Testis (tissue), 5 donors: ENCODE results near the gene TMEM132A. TPM values are rescaled to one million over a fixed set of nuclear protein-coding genes. Genes with fewer than 3 reads are reported as not detected.
A peak's percentile ranks its signal among the peaks of the same experiment; 100 is the strongest.

Experiments
- DNase-seq: peaks from one replicate; pipeline ENCODE4 v3.0.0-alpha.2; 2019
- H3K27ac ChIP-seq, 2 donors: fragments of 200-600 bp; sonication (generic); one replicate each; pipeline ENCODE4 v1.5.1; 2019
- H3K27me3 ChIP-seq: fragments of 200-600 bp; sonication (generic); one replicate; pipeline ENCODE4 v1.5.1; 2019
- H3K36me3 ChIP-seq: fragments of 200-600 bp; sonication (generic); one replicate; pipeline ENCODE4 v1.5.1; 2017; ENCODE audit warnings: low read depth; ENCODE audit errors: missing control alignments
- H3K4me1 ChIP-seq: fragments of 200-600 bp; sonication (generic); one replicate; pipeline ENCODE4 v1.5.1; 2019
- H3K4me3 ChIP-seq, 2 donors: fragments of 200-600 bp; sonication (generic); one replicate each; pipeline ENCODE4 v1.5.1; 2017 to 2019
- H3K9me3 ChIP-seq: fragments of 200-600 bp; sonication (generic); one replicate; pipeline ENCODE4 v1.5.1; 2017
- POLR2A ChIP-seq: fragments of 450-650 bp; IDR thresholded peaks from one replicate; pipeline ENCODE4 v1.6.1; 2017; ENCODE audit warnings: antibody characterized with exemption, mild to moderate bottlenecking, moderate library complexity
- WGBS, 2 donors: methylation state at CpG; one replicate each; pipeline ENCODE4 v1.1.5; 2018; 5-methylcytosine and 5-hydroxymethylcytosine counted together
- intact Hi-C: fragments of 100-400 bp; cut with DNase I; formaldehyde crosslinking; loops from one replicate; pipeline ENCODE4 v1.15.1; 2023; ENCODE audit warnings: low total_unique reads
- long read RNA-seq, 2 donors: transcript quantifications; one replicate each; lab custom pipeline, GENCODE V29; 2026
- polyA plus RNA-seq: library from polyadenylated mRNA; stranded (reverse); fragments of 350-450 nt; fragmentation: Illumina TruSeq; extraction: RNeasy Lipid Tissue Mini Kit (QIAGEN cat#74804); gene quantifications from one replicate; pipeline ENCODE4 v1.2.3, GENCODE V29; 2014; ENCODE audit warnings: low read depth, low replicate concordance; ENCODE audit not compliant: insufficient read depth
- total RNA-seq, 2 donors: library from RNA; depleted of rRNA; stranded (reverse); fragments of >200 nt; gene quantifications; one replicate each; pipeline ENCODE4 v1.2.3, GENCODE V29; 2016
- TF ChIP-seq, protein P1 (sequence below), 3 experiments: fragments of 450-650 bp in 2 of 3; fragments of 200-600 bp in 1 of 3; sonication (generic) in 1 of 3; IDR thresholded peaks; one replicate each; pipeline ENCODE4 v1.5.1; 2016 to 2019; ENCODE audit warnings: antibody characterized with exemption in 3 of 3, mild to moderate bottlenecking in 2 of 3, moderate library complexity in 1 of 3

TMEM132A gene
- total RNA-seq (10 to 100 TPM; 21.7 to 39.0 TPM), polyA plus RNA-seq (17.8 TPM)
- long read RNA-seq, donor 1, partial matches to known transcripts = 49 of 55 reads
- long read RNA-seq, donor 1, other reads (novel, unspliced or antisense) = 0 of 55 reads
- long read RNA-seq, donor 2, transcript TMEM132A-202 (11 exons, 3,346 nt) = major isoform, 6 of 9 reads
- long read RNA-seq, donor 2, partial matches to known transcripts = 0 of 9 reads
- long read RNA-seq, donor 2, other reads (novel, unspliced or antisense) = 0 of 9 reads

DNA sequence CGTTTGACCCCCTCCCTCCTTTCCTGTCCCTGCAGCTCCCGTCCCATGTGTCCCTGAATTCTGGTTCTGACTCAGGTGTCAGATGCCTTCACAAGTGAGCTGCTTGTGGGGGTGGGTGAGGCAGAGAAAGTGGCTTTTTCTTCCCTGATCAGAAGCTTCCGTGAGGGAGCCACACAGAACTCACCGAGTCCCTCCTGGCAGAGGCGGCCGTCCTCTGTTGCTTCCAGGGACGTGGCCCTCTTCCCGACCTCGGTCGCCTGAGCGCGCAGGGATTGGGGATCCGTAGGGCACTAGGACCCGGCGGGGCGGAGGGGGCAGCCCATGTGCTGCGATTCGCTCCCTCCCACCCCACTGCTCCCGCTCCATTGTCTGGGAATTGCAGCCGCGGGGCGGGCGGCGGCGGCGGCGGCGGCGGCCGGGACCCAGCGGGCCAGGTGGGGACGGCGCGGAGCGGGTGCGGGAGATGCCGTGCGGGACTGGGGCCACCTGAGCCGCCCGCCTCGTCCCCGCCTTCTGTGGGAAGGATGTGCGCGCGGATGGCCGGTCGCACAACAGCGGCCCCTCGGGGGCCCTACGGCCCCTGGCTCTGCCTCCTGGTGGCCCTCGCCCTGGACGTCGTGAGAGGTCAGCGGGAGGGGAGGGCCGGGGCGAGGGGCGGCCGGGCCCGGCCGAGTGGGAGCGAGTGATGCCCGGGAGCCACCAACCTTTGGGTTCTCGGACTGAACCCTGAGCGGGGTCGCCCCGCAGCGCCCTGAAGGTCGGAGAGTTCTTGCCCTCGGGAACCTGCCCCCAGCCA lies at the start of gene TMEM132A:
TMEM132A (plus strand) TSS at position 351 of the 796 bp plus-strand sequence; CDS start at position 525, 174 bp downstream.
- intact Hi-C loops = no loop called here
- peaks cover 15% of the 10 kb centered on the region for H3K4me1 ChIP-seq
- no peaks in the 10 kb centered on the region for H3K27me3 ChIP-seq
- H3K27ac ChIP-seq = no peak within 1 kb of the TSS
- peak within 1 kb of the TSS; percentile 58 to 65 for H3K4me3 ChIP-seq
- DNase-seq = peak; percentile 91
- WGBS, 2 donors = 0 to 1% methylated on average over 9 to 54 of the region's 69 CpGs
- H3K36me3 ChIP-seq = no peaks in the 10 kb centered on the region
- no peaks in the 10 kb centered on the region for H3K9me3 ChIP-seq
- TF ChIP-seq, protein P1, sequence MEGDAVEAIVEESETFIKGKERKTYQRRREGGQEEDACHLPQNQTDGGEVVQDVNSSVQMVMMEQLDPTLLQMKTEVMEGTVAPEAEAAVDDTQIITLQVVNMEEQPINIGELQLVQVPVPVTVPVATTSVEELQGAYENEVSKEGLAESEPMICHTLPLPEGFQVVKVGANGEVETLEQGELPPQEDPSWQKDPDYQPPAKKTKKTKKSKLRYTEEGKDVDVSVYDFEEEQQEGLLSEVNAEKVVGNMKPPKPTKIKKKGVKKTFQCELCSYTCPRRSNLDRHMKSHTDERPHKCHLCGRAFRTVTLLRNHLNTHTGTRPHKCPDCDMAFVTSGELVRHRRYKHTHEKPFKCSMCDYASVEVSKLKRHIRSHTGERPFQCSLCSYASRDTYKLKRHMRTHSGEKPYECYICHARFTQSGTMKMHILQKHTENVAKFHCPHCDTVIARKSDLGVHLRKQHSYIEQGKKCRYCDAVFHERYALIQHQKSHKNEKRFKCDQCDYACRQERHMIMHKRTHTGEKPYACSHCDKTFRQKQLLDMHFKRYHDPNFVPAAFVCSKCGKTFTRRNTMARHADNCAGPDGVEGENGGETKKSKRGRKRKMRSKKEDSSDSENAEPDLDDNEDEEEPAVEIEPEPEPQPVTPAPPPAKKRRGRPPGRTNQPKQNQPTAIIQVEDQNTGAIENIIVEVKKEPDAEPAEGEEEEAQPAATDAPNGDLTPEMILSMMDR (IDR thresholded peaks at IDR 0.05) = no peak

GRCh38 chr11:60875366-60876167 lies 48.7 kb upstream of the TMEM132A start:
- Histone ChIP-seq H3K27me3 (no peaks in the 10 kb centered on the region), H3K4me3 (no peak overlapping the region), H3K27ac (peak overlapping the region in 1 of 2 donors; percentile 88), H3K36me3 (no peaks in the 10 kb centered on the region), H3K4me1 (peaks cover 32% of the 10 kb centered on the region), H3K9me3 (no peaks in the 10 kb centered on the region)
- no peak for DNase-seq
- 90 to 93% methylated on average over 7 of the region's 7 CpGs for WGBS, 2 donors
- intact Hi-C loops = no loop called here
- TF ChIP-seq POLR2A = no peak
- TF ChIP-seq, protein P1 (IDR thresholded peaks at IDR 0.05) = no peak

GRCh38 chr11:60876168-60876485 lies 48.1 kb upstream of the TMEM132A start:
- TF ChIP-seq POLR2A = no peak
- TF ChIP-seq, protein P1 (IDR thresholded peaks at IDR 0.05) = no peak
- intact Hi-C loops = no loop called here
- no peaks in the 10 kb centered on the region for H3K36me3 ChIP-seq
- no peak overlapping the region for H3K4me3 ChIP-seq
- H3K27ac ChIP-seq = peak overlapping the region in 1 of 2 donors; percentile 88
- H3K4me1 ChIP-seq = peaks cover 28% of the 10 kb centered on the region
- WGBS, 2 donors = 100% methylated on average over 2 of the region's 2 CpGs
- no peak for DNase-seq
- no peaks in the 10 kb centered on the region for H3K27me3 ChIP-seq
- H3K9me3 ChIP-seq = no peaks in the 10 kb centered on the region

DNA sequence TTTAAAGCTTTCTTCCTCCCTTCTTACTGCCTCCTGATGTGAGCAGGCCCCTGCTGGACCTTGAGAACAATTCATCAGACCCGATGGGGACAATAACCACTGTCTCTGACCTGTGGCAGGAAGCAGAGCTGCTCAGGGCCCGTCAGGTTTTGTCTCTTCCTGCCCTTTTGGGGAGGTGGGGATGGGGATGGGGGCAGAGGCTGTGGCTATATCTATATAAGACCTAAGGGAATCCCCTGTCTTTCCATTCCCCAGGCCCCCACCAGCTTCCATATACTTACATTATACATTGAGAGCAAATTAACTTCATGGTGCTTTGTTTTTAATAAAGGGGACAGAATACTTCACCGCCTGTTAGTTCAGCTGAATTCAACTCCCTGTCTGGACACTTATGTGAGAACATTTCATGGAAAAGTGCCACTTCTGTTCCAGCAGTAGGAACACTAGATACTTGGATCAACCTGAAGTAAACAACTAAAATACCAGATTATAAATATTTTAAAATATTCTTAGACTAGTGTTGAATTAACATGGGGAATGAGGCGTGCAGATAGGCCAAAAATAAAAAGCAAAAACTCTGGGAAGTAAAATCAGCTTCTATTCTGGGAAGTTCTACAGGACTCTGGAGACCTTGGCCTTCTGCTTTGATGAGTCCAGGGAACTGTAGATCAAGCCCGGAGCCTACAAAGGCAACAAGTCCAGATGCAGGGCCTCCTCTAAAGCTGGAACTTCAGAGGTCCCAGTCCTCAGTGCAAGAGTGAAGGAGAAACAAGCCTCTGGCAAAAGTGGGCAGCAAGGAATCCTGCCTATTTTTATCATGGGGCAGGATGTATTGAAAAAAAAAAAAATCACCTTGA lies 45.8 kb upstream of the TMEM132A start:
- peak; percentile 68 for DNase-seq
- Histone ChIP-seq H3K4me3 (no peak overlapping the region), H3K27ac (peak overlapping the region; percentile 82 to 88), H3K36me3 (no peaks in the 10 kb centered on the region), H3K9me3 (no peaks in the 10 kb centered on the region), H3K27me3 (no peaks in the 10 kb centered on the region), H3K4me1 (peaks cover 27% of the 10 kb centered on the region)
- no peak for TF ChIP-seq POLR2A
- TF ChIP-seq, protein P1 (IDR thresholded peaks at IDR 0.05) = no peak
- intact Hi-C loops = no loop called here
- 49 to 51% methylated on average over 5 of the region's 5 CpGs for WGBS, 2 donors
